ENCODE results near the gene ARHGAP33.

GRCh38 chr19:35791814-35792279, 16.5 kb downstream of the ARHGAP33 start:
- no peak for TF ChIP-seq POLR2AphosphoS5 (IDR thresholded peaks at IDR 0.05; ENCODE audit: low read depth, low read length)
- TF ChIP-seq POLR2A (IDR thresholded peaks at IDR 0.05; ENCODE audit: low read depth, low read length): no peak

Measured in GM12892 (cell line).